Measurements from ENCODE around the gene CALCOCO1. TPM values are rescaled to one million over a fixed set of nuclear protein-coding genes. Genes with fewer than 3 reads are reported as not detected.

CALCOCO1 gene
- total RNA-seq, 1 experiment from 2014 or later, result 49.4 TPM

GRCh38 chr12:53738406-53739213, 11.4 kb upstream of the CALCOCO1 start:
- CTCF ChIA-PET, result interaction anchor here (4.1 to 18.8 kb wide), 3 partner anchors 5 to 36 kb away, joined by 26 to 411 read pairs (median 411); partner anchors contain the start of gene CALCOCO1
- no peak overlapping the region for H3K27ac Mint-ChIP-seq (ENCODE audit: low read depth, unreplicated experiment)
- no peaks in the 10 kb centered on the region for H3K9me3 Mint-ChIP-seq (ENCODE audit: unreplicated experiment)
- H3K4me1 Mint-ChIP-seq (ENCODE audit: insufficient read depth, unreplicated experiment), result peaks cover 10% of the 10 kb centered on the region
- DNase-seq (ENCODE audit: unreplicated experiment), result no peak
- no peak overlapping the region for H3K4me3 Mint-ChIP-seq (ENCODE audit: unreplicated experiment)
- POLR2A ChIA-PET, result interaction anchor here (4.1 kb wide), 1 partner anchor 12 kb away, joined by 24 read pairs; the partner anchor contains the start of gene CALCOCO1
- no peaks in the 10 kb centered on the region for H3K36me3 Mint-ChIP-seq (ENCODE audit: insufficient read depth, unreplicated experiment)
- BruUV-seq (replicated peaks), result no TSS peak
- TF ChIP-seq, protein P1, sequence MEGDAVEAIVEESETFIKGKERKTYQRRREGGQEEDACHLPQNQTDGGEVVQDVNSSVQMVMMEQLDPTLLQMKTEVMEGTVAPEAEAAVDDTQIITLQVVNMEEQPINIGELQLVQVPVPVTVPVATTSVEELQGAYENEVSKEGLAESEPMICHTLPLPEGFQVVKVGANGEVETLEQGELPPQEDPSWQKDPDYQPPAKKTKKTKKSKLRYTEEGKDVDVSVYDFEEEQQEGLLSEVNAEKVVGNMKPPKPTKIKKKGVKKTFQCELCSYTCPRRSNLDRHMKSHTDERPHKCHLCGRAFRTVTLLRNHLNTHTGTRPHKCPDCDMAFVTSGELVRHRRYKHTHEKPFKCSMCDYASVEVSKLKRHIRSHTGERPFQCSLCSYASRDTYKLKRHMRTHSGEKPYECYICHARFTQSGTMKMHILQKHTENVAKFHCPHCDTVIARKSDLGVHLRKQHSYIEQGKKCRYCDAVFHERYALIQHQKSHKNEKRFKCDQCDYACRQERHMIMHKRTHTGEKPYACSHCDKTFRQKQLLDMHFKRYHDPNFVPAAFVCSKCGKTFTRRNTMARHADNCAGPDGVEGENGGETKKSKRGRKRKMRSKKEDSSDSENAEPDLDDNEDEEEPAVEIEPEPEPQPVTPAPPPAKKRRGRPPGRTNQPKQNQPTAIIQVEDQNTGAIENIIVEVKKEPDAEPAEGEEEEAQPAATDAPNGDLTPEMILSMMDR (IDR thresholded peaks at IDR 0.05; ENCODE audit: unreplicated experiment), result no peak
- intact Hi-C loops (cut with micrococcal nuclease), result no loop called here
- peaks cover 14% of the 10 kb centered on the region for H3K27me3 Mint-ChIP-seq (ENCODE audit: insufficient read depth, unreplicated experiment)

- no peak for DNase-seq (ENCODE audit: unreplicated experiment)
- Mint-ChIP-seq H3K27me3 (ENCODE audit: insufficient read depth, unreplicated experiment) (peaks cover 14% of the 10 kb centered on the region), H3K9me3 (ENCODE audit: unreplicated experiment) (no peaks in the 10 kb centered on the region), H3K4me3 (ENCODE audit: unreplicated experiment) (no peak overlapping the region), H3K27ac (ENCODE audit: low read depth, unreplicated experiment) (no peak overlapping the region), H3K4me1 (ENCODE audit: insufficient read depth, unreplicated experiment) (peaks cover 10% of the 10 kb centered on the region), H3K36me3 (ENCODE audit: insufficient read depth, unreplicated experiment) (no peaks in the 10 kb centered on the region)
- TF ChIP-seq, protein P1 (IDR thresholded peaks at IDR 0.05; ENCODE audit: unreplicated experiment), result no peak
- intact Hi-C loops (cut with micrococcal nuclease), result no loop called here
- ChIA-PET POLR2A (interaction anchor here (4.1 kb wide), 1 partner anchor 11 kb away, joined by 24 read pairs; the partner anchor contains the start of gene CALCOCO1), CTCF (interaction anchor here (4.1 to 18.8 kb wide), 2 partner anchors 5 to 36 kb away, joined by 26 to 411 read pairs; no protein-coding TSS in a partner anchor)
- no TSS peak for BruUV-seq (replicated peaks)
Measured at GRCh38 chr12:53737951-53738405, 10.7 kb upstream of the CALCOCO1 start.

GRCh38 chr12:53737093-53737808, 10.0 kb upstream of the CALCOCO1 start:
- H3K27ac Mint-ChIP-seq (ENCODE audit: low read depth, unreplicated experiment), result no peak overlapping the region
- H3K4me3 Mint-ChIP-seq (ENCODE audit: unreplicated experiment), result no peak overlapping the region
- BruUV-seq (replicated peaks), result no TSS peak
- H3K9me3 Mint-ChIP-seq (ENCODE audit: unreplicated experiment), result no peaks in the 10 kb centered on the region
- no peaks in the 10 kb centered on the region for H3K36me3 Mint-ChIP-seq (ENCODE audit: insufficient read depth, unreplicated experiment)
- DNase-seq (ENCODE audit: unreplicated experiment), result no peak
- H3K4me1 Mint-ChIP-seq (ENCODE audit: insufficient read depth, unreplicated experiment), result peaks cover 10% of the 10 kb centered on the region
- ChIA-PET CTCF (interaction anchor here (0.7 to 18.8 kb wide), 3 partner anchors 6 to 35 kb away, joined by 4 to 411 read pairs (median 26); no protein-coding TSS in a partner anchor), POLR2A (interaction anchor here (4.1 kb wide), 1 partner anchor 11 kb away, joined by 24 read pairs; the partner anchor contains the start of gene CALCOCO1)
- TF ChIP-seq, protein P1 (IDR thresholded peaks at IDR 0.05; ENCODE audit: unreplicated experiment), result no peak
- intact Hi-C loops (cut with micrococcal nuclease), result no loop called here
- H3K27me3 Mint-ChIP-seq (ENCODE audit: insufficient read depth, unreplicated experiment), result peaks cover 14% of the 10 kb centered on the region

- intact Hi-C loops (cut with micrococcal nuclease), result no loop called here
- no peaks in the 10 kb centered on the region for H3K36me3 Mint-ChIP-seq (ENCODE audit: insufficient read depth, unreplicated experiment)
- ChIA-PET CTCF (interaction anchor here (4.1 to 18.8 kb wide), 2 partner anchors 7 to 34 kb away, joined by 26 to 411 read pairs; no protein-coding TSS in a partner anchor), POLR2A (interaction anchor here (4.1 kb wide), 1 partner anchor 10 kb away, joined by 24 read pairs; the partner anchor contains the start of gene CALCOCO1)
- no peak for DNase-seq (ENCODE audit: unreplicated experiment)
- no TSS peak for BruUV-seq (replicated peaks)
- H3K4me3 Mint-ChIP-seq (ENCODE audit: unreplicated experiment), result no peak overlapping the region
- peaks cover 10% of the 10 kb centered on the region for H3K4me1 Mint-ChIP-seq (ENCODE audit: insufficient read depth, unreplicated experiment)
- no peaks in the 10 kb centered on the region for H3K9me3 Mint-ChIP-seq (ENCODE audit: unreplicated experiment)
- TF ChIP-seq, protein P1 (IDR thresholded peaks at IDR 0.05; ENCODE audit: unreplicated experiment), result no peak
- H3K27ac Mint-ChIP-seq (ENCODE audit: low read depth, unreplicated experiment), result no peak overlapping the region
- H3K27me3 Mint-ChIP-seq (ENCODE audit: insufficient read depth, unreplicated experiment), result peaks cover 14% of the 10 kb centered on the region
Measured at GRCh38 chr12:53736592-53736991, 9.3 kb upstream of the CALCOCO1 start.

Measured in MCF 10A (cell line).